HG03196 (cell line): ENCODE data around the gene MPPE1.
A peak's percentile ranks its signal among the peaks of the same experiment; 100 is the strongest.
"Not testable (repeated sequence)": the region's sequence is repeated elsewhere in the genome, so short reads cannot be mapped to it uniquely, and the experiment has no call there.

ENCODE experiments used
- ATAC-seq: cut with Tn5 transposase; IDR thresholded peaks from one replicate; pipeline ENCODE4 v1.9.1; 2021; ENCODE audit not compliant: unreplicated experiment

The MPPE1 gene

GRCh38 chr18:11859903-11860407, 48.2 kb downstream of the MPPE1 start:
- ATAC-seq = no peak

- ATAC-seq = no peak
These were observed 48.8 kb downstream of the MPPE1 start for GRCh38 chr18:11859282-11859830.

GRCh38 chr18:11857177-11857887, 50.8 kb downstream of the MPPE1 start:
- ATAC-seq = no peak

- not testable (repeated sequence) for ATAC-seq
These were observed 53.6 kb downstream of the MPPE1 start for GRCh38 chr18:11854554-11854953.

DNA sequence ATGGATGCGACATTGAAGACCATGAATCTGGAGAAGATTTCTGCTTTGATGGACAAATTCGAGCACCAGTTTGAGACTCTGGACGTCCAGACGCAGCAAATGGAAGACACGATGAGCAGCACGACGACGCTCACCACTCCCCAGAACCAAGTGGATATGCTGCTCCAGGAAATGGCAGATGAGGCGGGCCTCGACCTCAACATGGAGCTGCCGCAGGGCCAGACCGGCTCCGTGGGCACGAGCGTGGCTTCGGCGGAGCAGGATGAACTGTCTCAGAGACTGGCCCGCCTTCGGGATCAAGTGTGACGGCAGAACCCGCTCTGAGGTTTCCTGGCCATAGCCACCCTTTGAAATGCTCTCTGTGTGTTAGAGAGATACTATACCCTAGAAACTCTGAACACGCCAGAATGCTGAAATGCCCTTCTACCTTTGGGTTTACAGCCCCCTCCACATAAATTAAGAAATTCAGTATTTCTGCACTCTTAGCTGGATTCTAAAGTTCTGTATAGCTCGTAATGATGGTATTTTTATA, 56.2 kb downstream of the MPPE1 start:
- no peak for ATAC-seq

GRCh38 chr18:11851146-11851805, 56.8 kb downstream of the MPPE1 start, which contains the start of gene CHMP1B:
CHMP1B (plus strand) TSS chr18:11851413; CDS start chr18:11851512, 99 bp downstream.
- peak; percentile 94 for ATAC-seq

DNA sequence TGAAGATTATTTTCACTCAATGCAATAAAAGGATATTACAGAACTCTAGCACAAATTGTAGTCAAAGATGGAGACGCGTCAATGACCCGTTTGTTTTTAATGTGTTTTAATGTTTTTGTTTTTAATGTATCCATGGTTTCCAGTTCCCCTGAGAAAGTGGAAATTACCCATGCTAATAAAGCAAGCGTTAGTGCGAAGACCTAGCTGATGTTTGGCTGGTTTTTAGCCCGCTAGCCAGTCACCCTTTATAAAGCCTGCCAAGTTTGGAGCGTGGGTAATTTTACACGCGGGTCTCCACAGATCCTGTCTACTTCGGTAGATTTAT, 57.3 kb downstream of the MPPE1 start:
- ATAC-seq = peak; percentile 28

DNA sequence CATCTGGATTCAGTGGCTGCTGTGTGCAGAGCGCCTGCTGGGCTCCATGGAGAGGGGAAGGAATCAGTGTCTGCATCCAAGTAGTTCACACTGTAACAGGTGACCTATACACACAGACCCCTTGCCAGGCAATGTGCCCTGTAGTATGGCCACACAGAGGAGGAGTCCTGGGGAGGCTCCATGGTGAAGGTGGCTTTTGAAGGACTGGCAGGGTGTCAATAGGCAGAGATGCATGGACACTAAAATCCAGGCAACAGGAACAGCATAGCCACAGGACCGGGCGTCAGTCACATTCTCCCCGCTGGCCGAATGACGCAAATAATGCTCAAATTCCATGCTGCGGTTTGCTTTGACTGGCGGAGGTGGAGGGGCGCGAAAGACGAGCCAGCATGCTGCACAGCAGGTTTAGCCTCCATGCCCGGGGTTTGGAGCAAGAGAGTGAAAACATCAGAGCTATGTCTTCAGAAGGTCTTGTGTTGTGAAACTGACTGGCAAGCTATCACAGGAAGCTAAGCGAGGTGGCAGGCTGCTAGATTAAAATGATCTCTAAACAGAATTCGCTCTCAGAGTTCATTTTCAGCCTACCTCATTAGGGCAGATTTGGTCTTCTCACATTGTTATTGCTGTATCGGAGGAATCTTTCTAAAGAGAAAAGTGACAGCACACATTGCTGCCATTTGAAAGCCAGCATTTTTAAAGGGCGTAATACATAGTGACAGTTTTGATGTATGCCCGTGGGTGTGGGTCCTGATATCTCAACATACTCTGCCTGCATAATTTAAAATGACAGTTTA, 58.1 kb downstream of the MPPE1 start:
- no peak for ATAC-seq

- ATAC-seq = no peak
These were observed 58.8 kb downstream of the MPPE1 start for GRCh38 chr18:11849279-11849678.

DNA sequence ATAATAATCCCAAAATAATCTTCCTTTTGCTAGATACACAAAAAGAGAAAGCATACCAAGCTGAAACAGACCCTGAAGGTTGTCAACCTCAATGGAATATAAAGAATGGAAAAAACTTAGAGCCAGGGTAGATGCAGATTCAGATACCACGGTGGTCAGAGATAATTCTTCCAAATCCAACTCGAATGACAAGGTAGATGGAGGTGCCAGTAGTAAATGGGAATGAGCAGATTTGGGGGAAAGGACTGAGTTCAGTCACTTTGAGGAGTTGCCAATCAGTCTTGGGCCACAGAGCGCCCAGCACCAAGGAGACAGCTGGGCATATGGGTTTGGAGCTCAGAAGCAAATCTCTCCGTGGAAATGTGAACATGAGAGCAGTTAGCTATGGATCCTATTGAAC, 60.3 kb downstream of the MPPE1 start:
- no peak for ATAC-seq

GRCh38 chr18:11845654-11846053, 62.5 kb downstream of the MPPE1 start:
- ATAC-seq = no peak

- no peak for ATAC-seq
These were observed 63.7 kb downstream of the MPPE1 start for GRCh38 chr18:11844436-11844835.

GRCh38 chr18:11842562-11842961, 65.6 kb downstream of the MPPE1 start:
- ATAC-seq = no peak

GRCh38 chr18:11840493-11840892, 67.6 kb downstream of the MPPE1 start:
- no peak for ATAC-seq

DNA sequence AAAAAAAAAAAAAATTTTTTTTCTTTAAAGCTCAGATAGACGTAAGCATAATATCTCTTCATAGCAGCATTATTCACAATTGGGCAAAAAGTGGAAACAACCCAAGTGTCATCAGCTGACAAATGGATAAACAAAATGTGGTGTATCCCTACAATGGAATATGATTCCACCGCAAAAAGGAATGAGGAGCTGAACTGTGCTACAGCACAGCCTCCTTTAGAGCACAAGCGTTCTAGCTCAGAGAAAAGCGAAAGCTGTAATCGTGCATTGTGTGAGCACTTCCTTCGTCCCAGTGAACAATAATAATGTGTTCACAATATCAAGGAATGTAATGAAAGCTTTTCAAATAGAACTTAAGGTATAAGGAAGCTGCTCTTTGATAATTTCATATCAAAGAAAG, 68.6 kb downstream of the MPPE1 start:
- no peak for ATAC-seq

- no peak for ATAC-seq
These were observed 73.3 kb downstream of the MPPE1 start for GRCh38 chr18:11834772-11835171.
